AG04449 (cell line): ENCODE data around the gene DNAJA1.

Source experiments
- CTCF ChIA-PET: fragments of 350-600 bp; formaldehyde crosslinking; extraction: SDS; loops from one replicate; lab custom pipeline; 2021; ENCODE audit warnings: antibody characterized with exemption; lab: Yijun Ruan, JAX
- POLR2A ChIA-PET: fragments of 400-600, 350-600 bp; formaldehyde crosslinking; extraction: SDS; loops from one replicate; lab custom pipeline; 2020; ENCODE audit warnings: antibody characterized with exemption, inconsistent platforms; lab: Yijun Ruan, JAX
- DNase-seq: peaks from one replicate; pipeline ENCODE4 v3.0.0-alpha.2; 2010; ENCODE audit warnings: low read depth, low spot score
- H3K4me3 ChIP-seq: 2 replicates; pipeline ENCODE4 v1.5.1; 2011; ENCODE audit warnings: low read depth, mild to moderate bottlenecking, control low read depth, low read length
- TF ChIP-seq, protein P1 (sequence below): IDR thresholded peaks from one replicate; pipeline ENCODE4 v1.5.1; 2011; ENCODE audit warnings: mild to moderate bottlenecking, moderate library complexity, low read length, control low read depth, inconsistent platforms; ENCODE audit not compliant: insufficient read depth; ENCODE audit errors: missing control alignments

The DNAJA1 gene

DNA sequence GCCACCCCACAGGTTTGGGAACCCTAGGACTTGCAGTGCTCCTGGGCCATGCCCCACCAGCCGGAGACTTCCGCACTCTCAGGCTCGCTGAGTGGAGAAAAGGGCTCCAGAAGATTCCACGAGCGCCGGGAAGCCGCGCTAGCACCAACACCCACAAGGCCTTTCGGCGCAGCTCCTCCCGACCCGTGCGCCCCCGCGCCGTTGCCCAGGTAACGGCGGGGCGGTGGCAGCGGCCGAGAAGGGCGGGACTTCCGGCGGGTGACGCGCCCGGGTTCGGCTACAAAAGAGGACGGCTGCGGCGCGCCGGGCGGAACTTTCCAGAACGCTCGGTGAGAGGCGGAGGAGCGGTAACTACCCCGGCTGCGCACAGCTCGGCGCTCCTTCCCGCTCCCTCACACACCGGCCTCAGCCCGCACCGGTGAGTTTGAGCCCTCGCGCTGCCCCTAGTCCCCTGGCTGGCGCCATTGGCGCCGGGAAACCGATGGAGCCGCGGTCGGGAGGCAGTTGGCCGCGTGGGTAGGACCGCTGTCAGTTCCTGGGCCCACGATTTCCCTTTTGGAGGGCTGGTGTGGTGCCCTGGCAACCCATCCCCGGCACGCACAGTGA, at the start of gene DNAJA1:
DNAJA1 (plus strand) TSS at position 308 of the 606 bp plus-strand sequence. CDS start 1,212 bp downstream, outside the sequence.
- CTCF ChIA-PET, result no interaction called here
- POLR2A ChIA-PET, result interaction anchor here (0.6 to 3.3 kb wide), 35 partner anchors 9 to 1518 kb away, joined by 3 to 36 read pairs (median 4); partner anchors contain the start of genes APTX, BAG1, CHMP5 and NFX1
- H3K4me3 ChIP-seq, result peak within 1 kb of the TSS; percentile 99
- peak; percentile 42 for DNase-seq
- TF ChIP-seq, protein P1, sequence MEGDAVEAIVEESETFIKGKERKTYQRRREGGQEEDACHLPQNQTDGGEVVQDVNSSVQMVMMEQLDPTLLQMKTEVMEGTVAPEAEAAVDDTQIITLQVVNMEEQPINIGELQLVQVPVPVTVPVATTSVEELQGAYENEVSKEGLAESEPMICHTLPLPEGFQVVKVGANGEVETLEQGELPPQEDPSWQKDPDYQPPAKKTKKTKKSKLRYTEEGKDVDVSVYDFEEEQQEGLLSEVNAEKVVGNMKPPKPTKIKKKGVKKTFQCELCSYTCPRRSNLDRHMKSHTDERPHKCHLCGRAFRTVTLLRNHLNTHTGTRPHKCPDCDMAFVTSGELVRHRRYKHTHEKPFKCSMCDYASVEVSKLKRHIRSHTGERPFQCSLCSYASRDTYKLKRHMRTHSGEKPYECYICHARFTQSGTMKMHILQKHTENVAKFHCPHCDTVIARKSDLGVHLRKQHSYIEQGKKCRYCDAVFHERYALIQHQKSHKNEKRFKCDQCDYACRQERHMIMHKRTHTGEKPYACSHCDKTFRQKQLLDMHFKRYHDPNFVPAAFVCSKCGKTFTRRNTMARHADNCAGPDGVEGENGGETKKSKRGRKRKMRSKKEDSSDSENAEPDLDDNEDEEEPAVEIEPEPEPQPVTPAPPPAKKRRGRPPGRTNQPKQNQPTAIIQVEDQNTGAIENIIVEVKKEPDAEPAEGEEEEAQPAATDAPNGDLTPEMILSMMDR, result no peak

DNA sequence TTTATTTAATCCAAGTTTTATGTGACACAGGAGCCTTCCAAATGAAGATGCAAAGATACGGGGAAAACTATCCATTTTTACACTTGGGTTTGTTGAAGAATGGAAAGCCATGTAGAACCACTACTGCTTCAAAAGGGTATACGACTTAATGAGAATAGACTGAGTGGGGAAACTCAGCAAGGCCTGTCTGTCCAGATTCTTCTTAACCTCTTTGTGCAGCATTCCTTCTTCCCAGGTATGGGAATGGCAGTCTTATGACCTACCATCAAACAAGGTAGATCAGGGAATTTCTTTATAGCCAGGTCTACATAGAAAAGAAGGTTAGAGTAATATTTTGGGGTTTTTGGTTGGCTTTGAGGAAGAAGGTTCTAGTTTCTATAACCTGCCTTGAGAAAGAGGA, 47.0 kb upstream of the DNAJA1 start:
- H3K4me3 ChIP-seq, result no peak overlapping the region
- CTCF ChIA-PET, result interaction anchor here (0.9 to 18.6 kb wide), 4 partner anchors 8 to 600 kb away, joined by 3 to 928 read pairs (median 96); no protein-coding TSS in a partner anchor
- no peak for DNase-seq
- POLR2A ChIA-PET, result no interaction called here
- TF ChIP-seq, protein P1, result no peak

DNA sequence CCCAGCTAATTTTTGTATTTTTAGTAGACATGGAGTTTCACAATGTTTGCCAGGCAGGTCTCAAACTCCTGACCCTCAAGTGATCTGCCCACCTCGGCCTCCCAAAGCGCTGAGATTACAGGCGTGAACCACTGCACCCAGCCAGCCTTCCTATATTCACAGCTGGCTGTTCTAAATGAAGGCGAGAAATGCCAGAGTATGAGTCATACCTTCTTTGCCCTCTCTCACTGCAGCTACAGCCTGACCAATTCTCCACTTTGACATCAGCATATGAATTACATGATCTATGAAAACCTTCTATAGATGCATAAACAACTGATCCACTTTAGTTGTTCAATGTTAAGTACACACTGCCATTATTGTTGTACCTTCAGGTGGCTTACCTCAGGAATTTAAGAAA, 38.1 kb upstream of the DNAJA1 start:
- TF ChIP-seq, protein P1, result no peak
- H3K4me3 ChIP-seq, result no peak overlapping the region
- ChIA-PET POLR2A (interaction anchor here (1.7 kb wide), 1 partner anchor 38 kb away, joined by 3 read pairs; the partner anchor contains the start of gene DNAJA1), CTCF (interaction anchor here (1.4 to 1.7 kb wide), 3 partner anchors 398 to 407 kb away, joined by 4 to 6 read pairs (median 6); no protein-coding TSS in a partner anchor)
- no peak for DNase-seq

GRCh38 chr9:32989660-32990059, 35.4 kb upstream of the DNAJA1 start:
- ChIA-PET CTCF (no interaction called here), POLR2A (no interaction called here)
- no peak for DNase-seq

GRCh38 chr9:32991897-32992594, 33.0 kb upstream of the DNAJA1 start:
- POLR2A ChIA-PET, result no interaction called here
- TF ChIP-seq, protein P1, result no peak
- CTCF ChIA-PET, result interaction anchor here (0.6 to 1.0 kb wide), 3 partner anchors 410 to 417 kb away, joined by 3 to 4 read pairs (median 3); no protein-coding TSS in a partner anchor
- H3K4me3 ChIP-seq, result no peak overlapping the region
- DNase-seq, result no peak

More at GRCh38 chr9:32989660-32990059, 35.4 kb upstream of the DNAJA1 start:
- TF ChIP-seq, protein P1, result no peak
- no peak overlapping the region for H3K4me3 ChIP-seq
